HL-60/S4 (cell line): ENCODE results near the gene PLEKHA5.
"Not testable (repeated sequence)": the region's sequence is repeated elsewhere in the genome, so short reads cannot be mapped to it uniquely, and the experiment has no call there.

Experiments
- in situ Hi-C: fragments of 300-500 bp; cut with MboI; formaldehyde crosslinking; loops from 2 replicates; pipeline ENCODE4 v1.14.3; 2022; ENCODE audit warnings: low sequenced_read_pairs

Gene PLEKHA5

DNA sequence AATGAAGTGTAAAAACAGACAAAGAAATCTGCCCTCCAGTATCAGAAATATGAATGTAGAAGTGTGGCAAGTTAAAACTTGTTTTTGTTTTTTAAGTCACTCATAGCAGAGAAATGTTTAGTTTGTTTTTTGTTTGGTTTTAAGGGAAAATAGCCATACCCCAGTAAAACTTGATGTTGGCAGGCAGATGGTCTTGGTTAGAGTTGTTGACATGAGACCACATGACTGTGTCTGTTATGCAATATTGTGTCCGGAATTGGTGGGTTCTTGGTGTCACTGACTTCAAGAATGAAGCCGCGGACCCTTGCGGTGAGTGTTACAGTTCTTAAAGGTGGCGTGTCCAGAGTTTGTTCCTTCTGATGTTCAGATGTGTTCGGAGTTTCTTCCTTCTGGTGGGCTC is 99.5 kb downstream of the PLEKHA5 start:
- in situ Hi-C loops, result not testable (repeated sequence)

DNA sequence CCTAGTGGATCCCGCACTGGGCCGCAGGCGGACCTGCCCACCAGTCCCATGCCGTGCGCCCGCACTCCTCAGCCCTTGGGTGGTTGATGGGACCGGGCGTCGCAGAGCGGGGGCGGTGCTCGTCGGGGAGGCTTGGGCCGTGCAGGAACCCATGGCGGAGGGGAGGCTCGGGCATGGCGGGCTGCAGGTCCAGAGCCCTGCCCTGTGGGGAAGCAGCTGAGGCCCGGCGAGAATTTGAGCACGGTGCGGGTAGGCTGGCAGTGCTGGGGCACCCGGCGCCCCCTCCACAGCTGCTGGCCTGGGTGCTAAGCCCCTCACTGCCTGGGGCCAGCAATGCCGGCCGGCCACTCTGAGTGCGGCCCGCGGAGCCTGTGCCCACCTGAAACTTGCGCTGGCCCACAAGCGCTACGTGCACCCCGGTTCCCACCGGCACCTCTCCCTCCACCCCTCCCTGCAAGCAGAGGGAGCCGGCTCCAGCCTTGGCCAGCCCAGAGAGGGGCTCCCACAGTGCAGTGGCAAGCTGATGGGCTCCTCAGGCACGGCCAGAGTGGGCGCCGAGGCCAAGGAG is 100.8 kb downstream of the PLEKHA5 start:
- in situ Hi-C loops, result no loop called here

GRCh38 chr12:19230896-19231295 is 101.4 kb downstream of the PLEKHA5 start:
- in situ Hi-C loops, result no loop called here

DNA sequence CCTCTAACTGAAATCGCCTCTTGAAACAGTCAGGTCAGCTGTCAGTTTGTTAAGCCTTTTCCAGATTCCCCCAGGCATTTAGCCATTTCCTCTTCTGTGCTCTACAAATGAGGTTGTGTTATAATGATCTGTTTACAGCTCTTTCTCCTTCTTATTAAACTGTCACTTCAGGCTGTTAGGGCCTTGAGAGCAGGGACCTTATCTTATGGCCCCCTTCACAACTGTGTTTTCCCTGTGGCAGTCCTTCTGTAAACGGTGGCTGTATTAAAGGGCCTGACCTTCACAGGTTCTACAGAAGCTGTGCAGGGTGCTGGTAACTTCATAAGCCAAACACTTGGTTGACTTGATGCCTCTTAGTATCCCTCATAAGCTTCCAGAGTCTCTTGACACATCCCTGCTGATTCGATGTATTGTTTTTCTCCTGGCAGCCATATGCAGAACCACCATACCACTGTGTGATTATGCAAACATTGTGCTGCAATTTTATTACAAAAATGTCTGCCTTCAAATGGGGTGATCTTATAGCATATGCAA is 104.7 kb downstream of the PLEKHA5 start:
- in situ Hi-C loops, result no loop called here

DNA sequence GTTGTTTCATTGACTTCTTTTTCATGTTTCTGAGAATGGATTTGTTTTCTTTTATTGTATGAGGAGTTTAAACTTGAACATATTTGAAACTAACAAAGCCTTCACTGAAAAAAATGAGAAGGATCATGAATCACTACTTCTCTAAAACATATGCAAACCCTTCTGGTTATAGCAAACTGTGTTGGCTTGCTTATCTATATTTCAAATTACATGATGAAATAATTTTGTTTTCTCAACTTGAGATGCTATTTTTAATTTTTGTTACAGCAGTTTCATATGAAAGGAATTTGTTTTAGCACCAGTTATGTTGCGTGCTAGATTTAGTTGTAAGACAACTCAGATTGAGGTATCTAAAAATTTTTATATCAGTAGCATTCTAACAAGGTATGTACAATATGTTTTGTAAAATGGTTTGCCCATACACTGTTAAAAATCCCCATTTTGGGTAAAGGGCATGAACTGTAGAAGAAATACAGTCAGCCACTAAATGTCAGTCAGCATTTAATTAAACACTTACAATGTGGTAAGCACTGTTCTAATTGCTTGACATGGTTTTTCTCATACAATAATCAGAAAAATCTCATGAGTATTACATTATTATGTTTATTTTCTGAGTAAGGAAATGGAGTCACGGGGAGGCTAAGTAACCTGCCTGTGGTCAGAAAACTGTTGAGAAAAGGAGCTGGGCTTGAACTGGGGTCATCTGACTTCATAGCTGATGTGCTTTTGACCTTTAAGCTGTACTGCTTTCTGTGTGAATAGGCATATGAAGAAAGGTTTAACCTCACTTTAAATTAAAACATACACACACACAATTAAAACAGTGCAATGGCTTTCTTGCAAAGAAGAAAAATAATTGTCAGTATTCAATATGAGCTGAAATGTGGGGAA is 105.7 kb downstream of the PLEKHA5 start:
- in situ Hi-C loops, result no loop called here

DNA sequence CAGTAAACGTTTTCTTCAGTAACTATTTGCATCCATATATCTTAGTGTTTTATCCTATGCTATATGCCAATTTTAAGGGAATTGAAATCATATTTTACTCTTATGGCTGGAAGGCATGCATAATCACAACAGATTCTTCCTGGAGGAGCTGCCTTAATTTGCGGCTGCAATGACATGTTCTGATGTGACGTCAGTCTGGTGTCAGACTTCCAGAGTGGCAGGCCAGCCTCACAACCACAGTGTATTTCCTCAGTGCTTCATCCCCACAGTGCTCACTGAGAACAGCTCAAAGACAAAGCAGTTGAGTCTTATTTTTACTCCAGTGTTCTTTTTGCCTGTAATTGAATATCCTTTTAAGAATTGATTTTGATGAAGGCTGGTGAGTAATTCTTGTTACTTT is 107.1 kb downstream of the PLEKHA5 start:
- in situ Hi-C loops, result no loop called here

DNA sequence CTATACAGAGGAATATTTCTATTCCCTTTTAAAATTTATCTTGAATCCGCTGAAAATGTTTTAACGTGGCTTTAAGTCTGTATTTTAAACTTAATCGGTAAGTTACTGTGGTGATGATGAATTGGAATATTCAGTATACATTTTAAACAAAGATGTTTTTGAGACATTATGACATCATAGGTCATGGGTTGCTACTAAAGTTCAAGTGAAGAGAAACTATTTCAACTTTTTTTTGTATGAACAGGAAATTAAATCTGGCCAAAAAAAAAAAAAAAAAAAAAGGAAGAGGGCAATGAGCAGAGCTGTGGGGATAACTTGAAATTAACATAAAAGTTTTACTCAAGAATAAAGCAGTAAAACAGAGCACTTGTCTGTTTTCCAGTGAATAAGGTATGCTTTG is 109.0 kb downstream of the PLEKHA5 start:
- in situ Hi-C loops, result no loop called here

DNA sequence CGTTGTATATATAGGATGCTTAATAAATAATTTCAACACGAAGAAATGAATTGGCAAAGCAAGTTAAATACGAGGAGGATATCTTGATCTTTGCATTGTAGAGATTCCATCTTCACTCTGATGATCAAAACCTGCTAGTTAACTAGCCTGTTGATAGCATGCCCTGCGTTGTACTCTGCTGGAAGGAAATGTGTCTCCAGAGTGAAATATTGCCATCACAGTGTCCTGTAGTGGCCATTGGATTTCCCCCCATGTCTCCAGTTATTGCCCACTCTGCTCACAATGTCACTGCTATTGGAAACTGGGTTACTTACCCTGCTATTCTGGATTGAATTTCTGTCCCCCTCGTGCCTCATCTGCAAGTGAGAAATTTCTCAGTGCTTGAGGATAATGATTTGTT is 109.6 kb downstream of the PLEKHA5 start:
- in situ Hi-C loops, result no loop called here

DNA sequence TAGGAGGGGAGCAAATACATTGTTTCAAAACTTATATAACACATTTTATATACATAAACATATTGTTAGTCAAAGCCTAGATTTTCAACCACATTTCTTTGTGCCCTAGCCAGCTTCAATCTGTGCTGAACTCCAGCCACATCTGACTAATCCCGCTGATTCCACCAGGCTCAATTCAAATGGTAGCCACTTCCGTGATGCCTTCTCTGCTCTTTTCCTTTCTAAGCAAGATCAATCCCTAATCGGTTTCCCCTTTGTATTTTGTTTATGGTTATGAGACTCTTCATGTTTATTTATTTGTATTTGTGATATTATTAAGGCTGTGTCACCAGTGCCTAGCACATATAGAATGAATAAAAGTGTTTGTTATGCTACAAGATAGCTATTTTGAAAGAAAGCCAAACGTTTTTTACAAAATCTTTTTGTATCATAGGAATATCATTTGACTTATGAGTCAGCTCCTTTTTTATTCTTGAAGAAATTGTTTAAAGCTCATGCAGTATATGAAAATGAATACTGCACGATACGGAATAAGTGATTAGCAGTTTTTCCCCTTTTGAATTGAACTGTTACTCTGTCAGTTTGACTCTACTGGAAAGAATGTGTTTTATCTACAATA is 110.2 kb downstream of the PLEKHA5 start:
- in situ Hi-C loops, result no loop called here

GRCh38 chr12:19242581-19242980 is 113.0 kb downstream of the PLEKHA5 start:
- in situ Hi-C loops, result no loop called here

DNA sequence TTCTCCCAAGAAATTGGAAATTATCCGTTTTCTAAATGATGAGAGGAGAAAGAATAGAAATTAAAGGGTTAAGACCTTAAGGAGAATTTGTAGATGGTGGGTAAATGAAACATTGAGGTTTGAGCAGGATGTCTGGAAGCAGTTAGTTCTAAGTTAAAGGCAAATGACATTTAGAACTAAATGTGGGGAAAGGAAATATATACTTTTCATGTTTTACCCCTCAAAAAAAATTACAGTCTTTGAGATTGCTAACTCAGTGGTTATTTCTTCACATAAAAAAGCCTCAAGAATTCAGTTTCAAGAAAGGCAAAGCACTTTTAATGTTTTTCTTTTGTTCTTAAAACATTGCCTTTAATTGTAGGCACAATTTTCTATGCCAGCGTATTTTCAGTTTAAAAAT is 114.0 kb downstream of the PLEKHA5 start:
- in situ Hi-C loops, result no loop called here

- in situ Hi-C loops, result no loop called here
Observed at GRCh38 chr12:19244312-19244711, 114.8 kb downstream of the PLEKHA5 start.

- in situ Hi-C loops, result no loop called here
Observed at GRCh38 chr12:19245106-19245505, 115.6 kb downstream of the PLEKHA5 start.

DNA sequence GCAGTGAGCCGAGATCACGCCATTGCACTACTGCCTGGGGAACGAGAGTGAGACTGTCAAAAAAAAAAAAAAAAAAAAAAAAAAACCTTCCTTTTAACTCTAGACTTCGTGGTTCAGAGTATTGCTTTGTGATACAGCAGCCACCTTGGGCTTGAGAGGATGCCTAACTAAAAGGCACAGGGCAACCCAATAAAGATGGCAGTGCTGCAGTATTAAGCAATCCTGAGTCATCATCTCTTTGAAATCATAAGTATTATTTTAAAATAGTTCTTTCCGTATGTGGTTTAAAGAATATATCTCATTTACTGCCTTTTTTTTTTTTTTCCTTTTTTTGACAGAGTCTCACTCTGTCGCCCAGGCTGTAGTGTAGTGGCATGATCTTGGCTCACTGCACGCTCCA is 116.1 kb downstream of the PLEKHA5 start:
- in situ Hi-C loops, result no loop called here

DNA sequence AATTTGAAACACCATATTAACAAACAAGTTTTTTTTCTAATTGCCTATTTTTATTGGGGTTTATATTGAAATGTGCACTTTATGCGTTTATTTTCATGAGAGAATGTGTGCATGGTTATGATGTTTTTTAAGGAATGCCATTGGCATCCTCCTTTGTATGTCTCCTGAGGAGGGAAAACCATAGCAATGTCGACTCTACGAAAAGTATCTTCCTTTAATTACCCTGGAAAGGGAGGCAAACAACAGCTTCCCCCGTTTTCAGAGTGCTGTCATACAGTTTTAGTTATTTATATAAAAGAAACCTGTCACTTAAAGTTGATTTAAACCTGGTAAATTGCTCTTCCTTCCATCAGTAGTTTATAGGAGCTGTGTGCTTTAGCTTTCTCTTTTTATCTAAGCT is 117.4 kb downstream of the PLEKHA5 start:
- in situ Hi-C loops, result no loop called here

GRCh38 chr12:19248929-19249602 is 119.5 kb downstream of the PLEKHA5 start:
- in situ Hi-C loops, result no loop called here

DNA sequence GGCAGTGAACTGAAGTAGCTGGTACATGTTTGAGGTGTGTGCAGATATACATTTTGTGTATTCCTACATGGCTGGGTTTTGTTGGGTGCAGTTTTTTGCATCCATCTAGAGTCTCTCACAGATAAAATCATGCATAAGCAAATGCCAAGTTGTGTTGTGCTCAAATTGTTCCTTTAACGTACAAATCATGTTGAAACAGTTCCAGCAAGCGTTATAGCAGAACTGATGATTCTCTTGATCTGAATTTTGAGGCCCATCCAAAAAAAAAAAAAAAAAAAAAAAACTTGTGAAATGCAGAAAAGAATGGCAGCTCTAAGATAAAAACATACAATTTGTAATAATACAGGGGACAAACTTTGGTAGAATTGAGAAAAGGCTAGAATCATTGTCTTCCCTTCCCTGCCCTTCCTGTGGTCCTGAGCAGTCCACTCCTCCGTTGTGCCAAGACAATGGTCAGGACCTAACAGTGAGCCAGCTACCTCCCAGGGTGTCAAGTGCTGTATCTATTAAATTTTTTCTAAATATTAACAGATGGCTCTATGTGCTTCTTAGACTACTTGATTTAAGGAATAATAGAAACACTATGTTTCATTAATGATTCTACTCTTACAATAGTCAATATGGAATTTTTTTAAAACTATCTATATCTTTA is 122.1 kb downstream of the PLEKHA5 start:
- in situ Hi-C loops, result no loop called here

- in situ Hi-C loops, result no loop called here
Observed at GRCh38 chr12:19260135-19260534, 130.6 kb downstream of the PLEKHA5 start.

GRCh38 chr12:19261773-19262172 is 132.2 kb downstream of the PLEKHA5 start:
- in situ Hi-C loops, result no loop called here

- in situ Hi-C loops, result no loop called here
Observed at GRCh38 chr12:19263672-19264071, 134.1 kb downstream of the PLEKHA5 start.
